Endothelial cell of umbilical vein (primary cell): Measurements from ENCODE around the gene PECR.

Experiments
- EZH2 ChIP-seq: IDR thresholded peaks from 2 replicates; pipeline ENCODE4 v1.6.1; 2012; ENCODE audit warnings: borderline replicate concordance, low read depth, mild to moderate bottlenecking, moderate library complexity, low read length, inconsistent platforms; ENCODE audit not compliant: severe bottlenecking
- FOS ChIP-seq: IDR thresholded peaks from 2 replicates; pipeline ENCODE4 v1.6.1; 2011; ENCODE audit warnings: mild to moderate bottlenecking, low read length, moderate library complexity, borderline replicate concordance; ENCODE audit not compliant: insufficient read depth
- GATA2 ChIP-seq: IDR thresholded peaks from 2 replicates; pipeline ENCODE4 v1.7.0; 2011; ENCODE audit warnings: low read depth, mild to moderate bottlenecking, moderate library complexity, mixed read lengths, low read length; ENCODE audit not compliant: insufficient read length, insufficient read depth
- JUN ChIP-seq: IDR thresholded peaks from 2 replicates; pipeline ENCODE4 v1.6.1; 2011; ENCODE audit warnings: borderline replicate concordance, low read depth; ENCODE audit not compliant: insufficient read length, insufficient read depth
- MAX ChIP-seq: IDR thresholded peaks from 2 replicates; pipeline ENCODE4 v1.6.1; 2011; ENCODE audit not compliant: insufficient read depth, insufficient read length
- MYC ChIP-seq: IDR thresholded peaks from one replicate; pipeline ENCODE4 v1.6.1; 2011; ENCODE audit warnings: mild to moderate bottlenecking, low read depth, low read length
- POLR2A ChIP-seq: IDR thresholded peaks from 2 replicates; pipeline ENCODE4 v1.6.1; 2012; ENCODE audit warnings: low read depth, mild to moderate bottlenecking, control low read depth, low read length
- POLR2AphosphoS5 ChIP-seq: IDR thresholded peaks from 2 replicates; pipeline ENCODE4 v1.6.1; 2012; ENCODE audit warnings: low read depth, mild to moderate bottlenecking, control low read depth, low read length, moderate library complexity; ENCODE audit not compliant: insufficient read depth
- TF ChIP-seq, protein P1 (sequence below), 2 donors: IDR thresholded peaks; 1 replicate in 1 of 2; 2 replicates in 1 of 2; pipeline ENCODE4 v1.5.1; 2011; ENCODE audit warnings: low read length in 2 of 2, mild to moderate bottlenecking in 2 of 2, moderate library complexity in 2 of 2, control low read depth in 1 of 2, inconsistent platforms in 1 of 2, low read depth in 1 of 2; ENCODE audit not compliant: insufficient read depth in 1 of 2; ENCODE audit errors: extremely low read depth in 1 of 2

DNA sequence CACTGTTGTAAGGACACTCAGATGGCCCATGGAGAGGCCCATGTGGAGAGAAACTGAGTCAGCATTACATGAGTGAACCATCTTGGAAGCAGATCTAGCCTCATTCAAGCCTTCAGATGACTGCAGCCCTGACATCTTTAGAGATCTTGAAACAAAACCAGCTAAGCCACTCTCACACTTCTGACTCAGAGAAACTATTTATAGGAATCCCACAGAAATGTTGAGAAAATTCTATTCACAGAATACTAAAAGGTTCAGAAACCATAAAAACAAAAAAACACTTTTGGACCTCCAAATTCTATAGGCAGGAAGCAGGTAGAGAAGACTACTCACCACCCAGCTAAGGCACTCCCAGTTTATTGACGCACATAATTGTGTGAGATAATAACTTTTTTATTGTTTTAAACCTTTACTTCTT, 8.8 kb upstream of the PECR start:
- TF ChIP-seq MYC (no peak), JUN (no peak), POLR2A (no peak), EZH2 (no peak), POLR2AphosphoS5 (no peak), MAX (no peak), GATA2 (no peak), FOS (no peak)
- TF ChIP-seq, protein P1, sequence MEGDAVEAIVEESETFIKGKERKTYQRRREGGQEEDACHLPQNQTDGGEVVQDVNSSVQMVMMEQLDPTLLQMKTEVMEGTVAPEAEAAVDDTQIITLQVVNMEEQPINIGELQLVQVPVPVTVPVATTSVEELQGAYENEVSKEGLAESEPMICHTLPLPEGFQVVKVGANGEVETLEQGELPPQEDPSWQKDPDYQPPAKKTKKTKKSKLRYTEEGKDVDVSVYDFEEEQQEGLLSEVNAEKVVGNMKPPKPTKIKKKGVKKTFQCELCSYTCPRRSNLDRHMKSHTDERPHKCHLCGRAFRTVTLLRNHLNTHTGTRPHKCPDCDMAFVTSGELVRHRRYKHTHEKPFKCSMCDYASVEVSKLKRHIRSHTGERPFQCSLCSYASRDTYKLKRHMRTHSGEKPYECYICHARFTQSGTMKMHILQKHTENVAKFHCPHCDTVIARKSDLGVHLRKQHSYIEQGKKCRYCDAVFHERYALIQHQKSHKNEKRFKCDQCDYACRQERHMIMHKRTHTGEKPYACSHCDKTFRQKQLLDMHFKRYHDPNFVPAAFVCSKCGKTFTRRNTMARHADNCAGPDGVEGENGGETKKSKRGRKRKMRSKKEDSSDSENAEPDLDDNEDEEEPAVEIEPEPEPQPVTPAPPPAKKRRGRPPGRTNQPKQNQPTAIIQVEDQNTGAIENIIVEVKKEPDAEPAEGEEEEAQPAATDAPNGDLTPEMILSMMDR (IDR thresholded peaks at IDR 0.05; ENCODE audit: extremely low read depth in 1 of 2, insufficient read depth in 1 of 2, low read depth in 1 of 2, low read length in 2 of 2) = no peak
